Spleen (tissue), 7 donors: ENCODE data around the gene HMMR.

ENCODE experiments used
- POLR2A ChIP-seq, 3 donors: fragments of 450-650 bp; IDR thresholded peaks; one replicate each; pipeline ENCODE4 v1.5.1; 2017; ENCODE audit warnings: antibody characterized with exemption in 3 of 3, mild to moderate bottlenecking in 1 of 3
- TF ChIP-seq, protein P1 (sequence below), 11 experiments: fragments of 200-600 bp in 7 of 11; fragments of 450-650 bp in 4 of 11; sonication (generic) in 4 of 11; IDR thresholded peaks in 8 of 11; conservative IDR thresholded peaks in 3 of 11; 1 replicate in 7 of 11; 2 replicates in 4 of 11; pipeline versions ENCODE4 v1.4.0 to v1.8.0; 2016 to 2021; ENCODE audit warnings: antibody characterized with exemption in 11 of 11, inconsistent platforms in 4 of 11, mild to moderate bottlenecking in 1 of 11
- donor health status: DM: no; HTN: no; CAD: no; lungs with moderate emphysema.
- donor health status: DM: no; HTN: no; CAD: no.
- donor health status: DM: no; HTN: no; CAD: no.

DNA sequence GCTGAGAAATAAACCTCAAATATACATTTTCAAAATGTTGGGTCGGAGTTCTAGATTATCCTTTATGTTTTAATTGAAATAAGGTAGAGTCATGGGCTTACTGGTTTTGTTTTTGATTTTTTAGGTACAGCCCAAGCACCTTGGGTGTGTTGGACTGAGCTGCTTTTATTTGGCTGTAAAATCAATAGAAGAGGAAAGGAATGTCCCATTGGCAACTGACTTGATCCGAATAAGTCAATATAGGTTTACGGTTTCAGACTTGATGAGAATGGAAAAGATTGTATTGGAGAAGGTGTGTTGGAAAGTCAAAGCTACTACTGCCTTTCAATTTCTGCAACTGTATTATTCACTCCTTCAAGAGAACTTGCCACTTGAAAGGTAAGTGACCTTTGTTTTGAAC, 19.5 kb upstream of the HMMR start:
- no peak for TF ChIP-seq POLR2A (IDR thresholded peaks at IDR 0.05)
- TF ChIP-seq, protein P1, sequence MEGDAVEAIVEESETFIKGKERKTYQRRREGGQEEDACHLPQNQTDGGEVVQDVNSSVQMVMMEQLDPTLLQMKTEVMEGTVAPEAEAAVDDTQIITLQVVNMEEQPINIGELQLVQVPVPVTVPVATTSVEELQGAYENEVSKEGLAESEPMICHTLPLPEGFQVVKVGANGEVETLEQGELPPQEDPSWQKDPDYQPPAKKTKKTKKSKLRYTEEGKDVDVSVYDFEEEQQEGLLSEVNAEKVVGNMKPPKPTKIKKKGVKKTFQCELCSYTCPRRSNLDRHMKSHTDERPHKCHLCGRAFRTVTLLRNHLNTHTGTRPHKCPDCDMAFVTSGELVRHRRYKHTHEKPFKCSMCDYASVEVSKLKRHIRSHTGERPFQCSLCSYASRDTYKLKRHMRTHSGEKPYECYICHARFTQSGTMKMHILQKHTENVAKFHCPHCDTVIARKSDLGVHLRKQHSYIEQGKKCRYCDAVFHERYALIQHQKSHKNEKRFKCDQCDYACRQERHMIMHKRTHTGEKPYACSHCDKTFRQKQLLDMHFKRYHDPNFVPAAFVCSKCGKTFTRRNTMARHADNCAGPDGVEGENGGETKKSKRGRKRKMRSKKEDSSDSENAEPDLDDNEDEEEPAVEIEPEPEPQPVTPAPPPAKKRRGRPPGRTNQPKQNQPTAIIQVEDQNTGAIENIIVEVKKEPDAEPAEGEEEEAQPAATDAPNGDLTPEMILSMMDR (IDR thresholded peaks at IDR 0.05 in 8 of 11, conservative IDR thresholded peaks at IDR 0.05 in 3 of 11), result no peak
